ENCODE results near the gene ENDOV. TPM values are rescaled to one million over a fixed set of nuclear protein-coding genes. Genes with fewer than 3 reads are reported as not detected.

Gene ENDOV
- total RNA-seq, 1 donor from 2014 or later, result 39.1 TPM

DNA sequence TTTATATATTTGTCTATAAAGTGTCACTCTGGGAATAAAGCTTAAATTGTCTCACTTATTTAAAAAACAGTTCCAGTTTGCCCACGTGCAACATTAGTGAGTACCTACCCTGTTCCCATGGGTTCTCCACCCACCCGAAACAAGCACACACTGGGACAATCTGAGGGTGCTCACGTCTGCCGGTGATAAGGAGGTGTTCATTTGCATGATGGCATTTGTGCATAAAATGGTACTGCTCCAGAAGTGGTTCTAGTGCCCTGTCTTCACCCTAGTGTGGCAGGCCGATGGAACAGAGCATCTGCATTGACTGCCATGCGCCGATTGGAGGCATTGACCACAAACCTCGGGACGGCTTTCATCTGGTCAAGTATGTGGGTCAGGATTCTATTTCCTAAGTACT lies 35.6 kb upstream of the ENDOV start:
- Mint-ChIP-seq H3K9me3 (ENCODE audit: unreplicated experiment) (no peaks in the 10 kb centered on the region), H3K27ac (ENCODE audit: unreplicated experiment) (no peak overlapping the region), H3K27me3 (ENCODE audit: unreplicated experiment) (no peaks in the 10 kb centered on the region), H3K4me3 (ENCODE audit: unreplicated experiment) (no peak overlapping the region), H3K4me1 (ENCODE audit: unreplicated experiment) (no peaks in the 10 kb centered on the region), H3K36me3 (ENCODE audit: unreplicated experiment) (peaks cover 76% of the 10 kb centered on the region)
- TF ChIP-seq, protein P1, sequence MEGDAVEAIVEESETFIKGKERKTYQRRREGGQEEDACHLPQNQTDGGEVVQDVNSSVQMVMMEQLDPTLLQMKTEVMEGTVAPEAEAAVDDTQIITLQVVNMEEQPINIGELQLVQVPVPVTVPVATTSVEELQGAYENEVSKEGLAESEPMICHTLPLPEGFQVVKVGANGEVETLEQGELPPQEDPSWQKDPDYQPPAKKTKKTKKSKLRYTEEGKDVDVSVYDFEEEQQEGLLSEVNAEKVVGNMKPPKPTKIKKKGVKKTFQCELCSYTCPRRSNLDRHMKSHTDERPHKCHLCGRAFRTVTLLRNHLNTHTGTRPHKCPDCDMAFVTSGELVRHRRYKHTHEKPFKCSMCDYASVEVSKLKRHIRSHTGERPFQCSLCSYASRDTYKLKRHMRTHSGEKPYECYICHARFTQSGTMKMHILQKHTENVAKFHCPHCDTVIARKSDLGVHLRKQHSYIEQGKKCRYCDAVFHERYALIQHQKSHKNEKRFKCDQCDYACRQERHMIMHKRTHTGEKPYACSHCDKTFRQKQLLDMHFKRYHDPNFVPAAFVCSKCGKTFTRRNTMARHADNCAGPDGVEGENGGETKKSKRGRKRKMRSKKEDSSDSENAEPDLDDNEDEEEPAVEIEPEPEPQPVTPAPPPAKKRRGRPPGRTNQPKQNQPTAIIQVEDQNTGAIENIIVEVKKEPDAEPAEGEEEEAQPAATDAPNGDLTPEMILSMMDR (IDR thresholded peaks at IDR 0.05), result no peak
- DNase-seq (ENCODE audit: extremely low spot score, unreplicated experiment), result no peak

DNA sequence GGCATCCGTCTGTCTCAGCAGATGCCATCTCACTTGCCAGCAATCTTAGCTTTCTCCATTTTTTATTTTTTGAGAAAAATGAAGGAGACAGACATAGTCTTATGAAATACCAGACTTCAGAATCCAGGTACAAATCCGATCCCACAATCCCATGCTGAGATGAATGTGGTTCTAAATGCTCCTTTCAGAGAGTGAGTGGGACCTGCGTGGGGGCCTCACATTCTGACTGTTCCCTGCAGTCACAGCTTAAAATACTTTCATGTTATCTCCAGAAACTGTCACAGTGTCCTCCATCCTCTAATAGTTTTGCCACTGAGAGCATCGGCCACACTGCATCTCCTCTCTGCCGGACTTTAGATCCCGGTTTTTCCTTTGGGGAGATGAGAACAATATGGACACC lies 34.9 kb upstream of the ENDOV start:
- Mint-ChIP-seq H3K36me3 (ENCODE audit: unreplicated experiment) (peaks cover 74% of the 10 kb centered on the region), H3K4me1 (ENCODE audit: unreplicated experiment) (no peaks in the 10 kb centered on the region), H3K4me3 (ENCODE audit: unreplicated experiment) (no peak overlapping the region), H3K27ac (ENCODE audit: unreplicated experiment) (no peak overlapping the region), H3K9me3 (ENCODE audit: unreplicated experiment) (no peaks in the 10 kb centered on the region), H3K27me3 (ENCODE audit: unreplicated experiment) (no peaks in the 10 kb centered on the region)
- TF ChIP-seq, protein P1 (IDR thresholded peaks at IDR 0.05), result no peak
- DNase-seq (ENCODE audit: extremely low spot score, unreplicated experiment), result no peak

DNA sequence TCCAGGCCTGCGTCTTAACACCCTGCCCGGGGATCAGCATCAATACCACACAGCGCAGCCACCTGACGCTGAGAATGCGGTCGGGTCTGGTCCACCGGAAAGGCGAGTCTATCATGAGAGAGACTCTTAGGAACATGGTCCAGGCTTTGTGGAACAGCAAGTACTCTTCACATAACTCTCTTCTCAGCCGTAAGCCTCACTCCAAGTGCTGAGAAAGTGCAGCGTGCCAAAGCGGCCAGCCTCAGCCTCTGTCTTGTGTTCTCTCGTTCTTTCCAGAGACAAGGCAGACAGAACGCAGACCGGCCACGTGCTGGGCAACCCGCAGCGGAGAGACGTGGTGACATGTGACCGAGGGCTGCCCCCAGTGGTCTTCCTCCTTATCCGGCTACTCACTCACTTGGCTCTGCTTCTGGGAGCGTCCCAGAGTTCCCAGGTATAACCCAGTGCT lies 34.4 kb upstream of the ENDOV start:
- Mint-ChIP-seq H3K4me3 (ENCODE audit: unreplicated experiment) (no peak overlapping the region), H3K36me3 (ENCODE audit: unreplicated experiment) (peaks cover 78% of the 10 kb centered on the region), H3K27me3 (ENCODE audit: unreplicated experiment) (no peaks in the 10 kb centered on the region), H3K27ac (ENCODE audit: unreplicated experiment) (no peak overlapping the region), H3K4me1 (ENCODE audit: unreplicated experiment) (no peaks in the 10 kb centered on the region), H3K9me3 (ENCODE audit: unreplicated experiment) (no peaks in the 10 kb centered on the region)
- DNase-seq (ENCODE audit: extremely low spot score, unreplicated experiment), result no peak
- TF ChIP-seq, protein P1 (IDR thresholded peaks at IDR 0.05), result no peak

DNA sequence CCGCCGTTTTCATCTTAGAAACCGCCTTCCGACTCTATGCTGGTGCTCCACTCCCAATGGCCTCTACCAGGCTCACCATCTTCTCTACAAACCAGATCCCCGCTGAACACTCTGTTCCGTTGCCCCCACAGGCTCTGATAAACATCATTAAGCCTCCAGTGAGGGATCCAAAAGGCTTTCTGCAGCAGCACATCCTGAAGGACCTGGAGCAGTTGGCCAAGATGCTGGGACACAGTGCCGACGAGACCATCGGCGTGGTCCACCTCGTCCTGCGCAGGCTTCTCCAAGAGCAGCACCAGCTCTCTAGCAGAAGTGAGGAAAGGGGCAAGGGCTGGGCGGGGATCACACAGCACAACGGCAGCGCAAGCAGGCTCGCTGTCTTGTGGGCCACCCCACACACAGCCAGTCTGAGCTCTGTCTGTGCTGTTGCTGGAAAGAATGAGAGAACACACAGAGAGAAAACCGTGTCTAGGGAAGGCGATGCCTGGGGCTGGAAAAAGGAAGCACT lies 33.5 kb upstream of the ENDOV start:
- Mint-ChIP-seq H3K9me3 (ENCODE audit: unreplicated experiment) (no peaks in the 10 kb centered on the region), H3K27me3 (ENCODE audit: unreplicated experiment) (no peaks in the 10 kb centered on the region), H3K27ac (ENCODE audit: unreplicated experiment) (no peak overlapping the region), H3K4me3 (ENCODE audit: unreplicated experiment) (no peak overlapping the region), H3K4me1 (ENCODE audit: unreplicated experiment) (no peaks in the 10 kb centered on the region), H3K36me3 (ENCODE audit: unreplicated experiment) (peaks cover 74% of the 10 kb centered on the region)
- TF ChIP-seq, protein P1 (IDR thresholded peaks at IDR 0.05), result no peak
- DNase-seq (ENCODE audit: extremely low spot score, unreplicated experiment), result no peak

DNA sequence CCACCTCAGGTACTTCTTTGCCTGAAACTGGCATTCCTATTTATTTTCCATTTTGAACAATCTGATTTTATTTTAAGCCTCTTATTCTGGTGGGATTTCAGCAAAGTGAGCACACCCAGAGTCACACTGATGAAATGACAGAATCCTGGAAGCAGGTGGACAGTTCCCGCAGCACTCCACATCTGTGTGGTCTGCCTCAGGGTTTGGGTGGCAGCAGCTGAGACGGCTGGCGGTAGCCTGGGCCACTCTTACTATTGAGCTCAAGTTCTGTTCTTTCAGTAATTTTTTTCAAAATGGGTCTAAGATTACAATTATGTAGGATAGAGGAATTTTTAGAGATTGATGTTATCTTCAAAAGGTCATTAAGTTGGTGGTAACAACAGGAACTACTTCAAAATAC lies 32.5 kb upstream of the ENDOV start:
- H3K27ac Mint-ChIP-seq (ENCODE audit: unreplicated experiment), result no peak overlapping the region
- H3K4me3 Mint-ChIP-seq (ENCODE audit: unreplicated experiment), result no peak overlapping the region
- H3K27me3 Mint-ChIP-seq (ENCODE audit: unreplicated experiment), result no peaks in the 10 kb centered on the region
- peaks cover 72% of the 10 kb centered on the region for H3K36me3 Mint-ChIP-seq (ENCODE audit: unreplicated experiment)
- H3K4me1 Mint-ChIP-seq (ENCODE audit: unreplicated experiment), result no peaks in the 10 kb centered on the region
- no peaks in the 10 kb centered on the region for H3K9me3 Mint-ChIP-seq (ENCODE audit: unreplicated experiment)
- no peak for DNase-seq (ENCODE audit: extremely low spot score, unreplicated experiment)
- TF ChIP-seq, protein P1 (IDR thresholded peaks at IDR 0.05), result no peak

Measured in osteocyte (in vitro differentiated cells).